Kidney (tissue), 14 donors: ENCODE results near the gene NRIP2. TPM values are rescaled to one million over a fixed set of nuclear protein-coding genes. Genes with fewer than 3 reads are reported as not detected.

Source experiments
- DNase-seq, 5 donors: peaks; one replicate each; pipeline ENCODE4 v3.0.0-alpha.2; 2013 to 2020
- FAIRE-seq: peaks from 2 replicates; lab custom pipeline; 2012; peaks lifted over from hg19 to GRCh38; lab: Jason Lieb, UNC
- H3K27ac ChIP-seq, 2 donors: one replicate each; pipeline ENCODE4 v1.7.0; 2013; ENCODE audit warnings: low read depth in 2 of 2, low read length in 2 of 2, inconsistent platforms in 1 of 2
- H3K27me3 ChIP-seq: one replicate; pipeline ENCODE4 v1.7.1; 2013; ENCODE audit warnings: low read length, inconsistent platforms; ENCODE audit not compliant: control insufficient read depth, insufficient read depth
- H3K36me3 ChIP-seq, 3 donors: one replicate each; pipeline versions ENCODE4 v1.7.0 to v1.7.1; 2013; ENCODE audit warnings: low read length in 3 of 3, control low read depth in 1 of 3, inconsistent platforms in 1 of 3; ENCODE audit not compliant: insufficient read depth in 3 of 3, control insufficient read depth in 2 of 3
- H3K4me1 ChIP-seq, 3 donors: one replicate each; pipeline versions ENCODE4 v1.7.0 to v1.7.1; 2013; ENCODE audit warnings: low read length in 3 of 3, inconsistent platforms in 1 of 3, low read depth in 1 of 3; ENCODE audit not compliant: control insufficient read depth in 2 of 3, insufficient read depth in 2 of 3
- H3K4me3 ChIP-seq, 3 donors: one replicate each; pipeline versions ENCODE4 v1.7.0 to v1.8.1; 2013; ENCODE audit warnings: low read length in 3 of 3, control low read depth in 1 of 3, inconsistent platforms in 1 of 3
- H3K9ac ChIP-seq, 3 donors: one replicate each; pipeline versions ENCODE4 v1.7.0 to v1.7.1; 2013; ENCODE audit warnings: low read length in 3 of 3, control low read depth in 1 of 3, inconsistent platforms in 1 of 3
- H3K9me3 ChIP-seq, 3 donors: one replicate each; pipeline versions ENCODE4 v1.7.0 to v1.7.1; 2013; ENCODE audit warnings: low read length in 3 of 3, control low read depth in 1 of 3, inconsistent platforms in 1 of 3; ENCODE audit not compliant: control insufficient read depth in 2 of 3, insufficient read depth in 1 of 3
- intact Hi-C: fragments of 100-400 bp; cut with DNase I; formaldehyde crosslinking; loops from one replicate; pipeline ENCODE4 v1.11.1; 2022
- polyA plus RNA-seq: library from polyadenylated mRNA; stranded (reverse); fragments of 350-450 nt; fragmentation: Illumina TruSeq; extraction: RNeasy Lipid Tissue Mini Kit (QIAGEN cat#74804); gene quantifications from one replicate; pipeline ENCODE4 v1.2.3, GENCODE V29; 2014; ENCODE audit warnings: low read depth, low replicate concordance; ENCODE audit not compliant: insufficient read depth
- total RNA-seq: library from RNA; stranded (reverse); fragmentation: NEBNext Ultra II Directional; extraction: Animal tissue kit (Norgen Biotek cat#: 25700); gene quantifications from one replicate; pipeline ENCODE4 v1.2.1, GENCODE V29; 2021
- TF ChIP-seq, protein P1 (sequence below): IDR thresholded peaks from 3 replicates; pipeline ENCODE4 v1.5.1; 2012; ENCODE audit warnings: mild to moderate bottlenecking, moderate library complexity, borderline replicate concordance; ENCODE audit not compliant: insufficient read depth; ENCODE audit errors: extremely low read depth
- donor health status: control.
- donor health status: control.
- donor health status: control.
- donor health status: control.
- donor health status: control.
- donor health status: DM: yes; HTN: yes; CAD: no.
- donor health status: Normal renal cell carcinoma (clear cell type).

Gene NRIP2
- total and polyA plus RNA-seq, 2 donors from 2014 or later, result 11.7 to 15.9 TPM

DNA sequence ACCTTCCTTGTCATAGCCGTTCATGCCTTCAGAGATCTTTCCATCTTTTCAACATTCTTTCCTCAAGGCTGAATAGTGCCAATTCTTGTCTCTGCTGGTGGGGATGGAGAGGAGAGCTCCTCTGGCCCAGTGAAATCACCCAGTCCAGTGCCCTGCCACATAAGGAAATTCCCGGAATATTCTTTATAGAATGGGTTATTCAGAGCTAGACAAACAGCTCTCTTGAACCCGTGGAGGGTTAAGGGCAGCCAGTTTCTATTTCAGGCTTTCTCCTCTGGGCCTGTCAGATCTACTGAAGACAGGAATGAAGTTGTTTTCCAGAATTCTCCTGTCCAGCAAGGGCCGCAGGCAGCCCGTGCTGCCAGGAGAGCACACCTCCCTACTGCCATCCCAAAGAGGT, 8.1 kb upstream of the NRIP2 start:
- DNase-seq, result no peak
- Histone ChIP-seq H3K27me3 (no peaks in the 10 kb centered on the region), H3K27ac (peak overlapping the region; percentile 20 to 32), H3K4me3 (no peak overlapping the region), H3K4me1 (peaks cover 0 to 14% (median 0%) of the 10 kb centered on the region in 3 donors), H3K9ac (no peak overlapping the region), H3K36me3 (peaks cover 0 to 6% (median 0%) of the 10 kb centered on the region in 3 donors), H3K9me3 (no peaks in the 10 kb centered on the region)
- TF ChIP-seq, protein P1, sequence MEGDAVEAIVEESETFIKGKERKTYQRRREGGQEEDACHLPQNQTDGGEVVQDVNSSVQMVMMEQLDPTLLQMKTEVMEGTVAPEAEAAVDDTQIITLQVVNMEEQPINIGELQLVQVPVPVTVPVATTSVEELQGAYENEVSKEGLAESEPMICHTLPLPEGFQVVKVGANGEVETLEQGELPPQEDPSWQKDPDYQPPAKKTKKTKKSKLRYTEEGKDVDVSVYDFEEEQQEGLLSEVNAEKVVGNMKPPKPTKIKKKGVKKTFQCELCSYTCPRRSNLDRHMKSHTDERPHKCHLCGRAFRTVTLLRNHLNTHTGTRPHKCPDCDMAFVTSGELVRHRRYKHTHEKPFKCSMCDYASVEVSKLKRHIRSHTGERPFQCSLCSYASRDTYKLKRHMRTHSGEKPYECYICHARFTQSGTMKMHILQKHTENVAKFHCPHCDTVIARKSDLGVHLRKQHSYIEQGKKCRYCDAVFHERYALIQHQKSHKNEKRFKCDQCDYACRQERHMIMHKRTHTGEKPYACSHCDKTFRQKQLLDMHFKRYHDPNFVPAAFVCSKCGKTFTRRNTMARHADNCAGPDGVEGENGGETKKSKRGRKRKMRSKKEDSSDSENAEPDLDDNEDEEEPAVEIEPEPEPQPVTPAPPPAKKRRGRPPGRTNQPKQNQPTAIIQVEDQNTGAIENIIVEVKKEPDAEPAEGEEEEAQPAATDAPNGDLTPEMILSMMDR, result no peak
- FAIRE-seq, result no peak
- intact Hi-C loops, result no loop called here

DNA sequence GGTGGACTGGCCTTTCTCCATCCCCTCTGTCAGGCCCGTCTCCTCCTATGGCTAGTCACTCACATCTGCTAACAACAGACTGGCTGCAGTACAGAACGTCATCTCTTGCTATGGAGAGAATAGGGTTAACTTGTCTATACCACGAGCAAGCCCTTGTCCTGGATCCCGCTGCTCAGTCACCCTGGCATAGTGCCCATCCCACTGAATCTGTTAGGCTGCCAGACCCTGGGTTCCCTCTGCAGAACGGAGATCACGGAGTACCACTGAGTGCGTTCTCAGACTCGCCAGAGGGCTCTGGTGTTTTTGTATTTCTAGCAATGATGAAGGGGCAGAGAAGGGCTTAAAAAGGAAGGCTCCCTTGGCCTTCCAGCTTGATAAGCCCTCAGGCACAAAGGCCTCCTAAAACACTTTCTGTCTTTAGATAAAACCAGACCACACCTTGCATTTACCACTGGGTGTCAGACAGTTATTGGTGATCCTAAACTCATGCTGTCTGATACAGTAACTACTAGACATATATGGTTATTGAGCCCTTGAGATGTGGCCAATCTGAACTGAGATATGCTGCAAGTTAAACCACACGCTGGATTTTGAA, 6.3 kb upstream of the NRIP2 start:
- H3K4me3 ChIP-seq, result no peak overlapping the region
- no peaks in the 10 kb centered on the region for H3K9me3 ChIP-seq
- TF ChIP-seq, protein P1, result no peak
- FAIRE-seq, result no peak
- peaks cover 0 to 14% (median 0%) of the 10 kb centered on the region in 3 donors for H3K4me1 ChIP-seq
- intact Hi-C loops, result no loop called here
- H3K27ac ChIP-seq, result no peak overlapping the region
- DNase-seq, result no peak
- H3K36me3 ChIP-seq, result peaks cover 0 to 6% (median 0%) of the 10 kb centered on the region in 3 donors
- H3K9ac ChIP-seq, result no peak overlapping the region
- H3K27me3 ChIP-seq, result no peaks in the 10 kb centered on the region

DNA sequence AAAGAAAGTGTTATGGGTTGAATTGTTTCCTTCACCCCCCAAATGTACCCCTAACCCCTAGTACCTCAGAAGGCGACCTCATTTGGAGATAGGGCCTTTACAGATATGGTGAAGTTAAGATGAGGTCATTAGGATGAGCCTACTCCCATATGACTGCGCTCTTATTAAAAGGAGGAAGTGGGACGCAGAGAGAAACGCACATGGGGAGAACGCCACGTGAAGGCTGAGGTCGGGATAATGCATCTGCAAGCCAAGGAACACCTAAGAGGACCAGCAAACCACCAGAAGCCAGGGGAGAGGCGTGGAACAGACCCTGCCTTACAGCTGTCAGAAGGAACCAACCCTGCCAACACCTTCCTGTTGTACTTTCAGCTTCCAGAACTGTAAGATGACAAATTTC, 1.7 kb upstream of the NRIP2 start:
- H3K27ac ChIP-seq, result no peak overlapping the region
- DNase-seq (no peak), FAIRE-seq (no peak)
- H3K4me3 ChIP-seq, result no peak overlapping the region
- no peaks in the 10 kb centered on the region for H3K27me3 ChIP-seq
- peaks cover 0 to 5% (median 0%) of the 10 kb centered on the region in 3 donors for H3K36me3 ChIP-seq
- no peak overlapping the region for H3K9ac ChIP-seq
- intact Hi-C loops, result no loop called here
- H3K9me3 ChIP-seq, result no peaks in the 10 kb centered on the region
- H3K4me1 ChIP-seq, result peaks cover 0 to 6% (median 3%) of the 10 kb centered on the region in 3 donors
- TF ChIP-seq, protein P1, result no peak
